Testis (tissue), 3 donors: ENCODE results near the gene PAPPA. TPM values are rescaled to one million over a fixed set of nuclear protein-coding genes. Genes with fewer than 3 reads are reported as not detected.

ENCODE experiments used
- DNase-seq: peaks from one replicate; pipeline ENCODE4 v3.0.0-alpha.2; 2019
- H3K27ac ChIP-seq, 2 donors: fragments of 200-600 bp; sonication (generic); one replicate each; pipeline ENCODE4 v1.5.1; 2019
- H3K27me3 ChIP-seq: fragments of 200-600 bp; sonication (generic); one replicate; pipeline ENCODE4 v1.5.1; 2019
- H3K36me3 ChIP-seq: fragments of 200-600 bp; sonication (generic); one replicate; pipeline ENCODE4 v1.5.1; 2017; ENCODE audit warnings: low read depth; ENCODE audit errors: missing control alignments
- H3K4me1 ChIP-seq: fragments of 200-600 bp; sonication (generic); one replicate; pipeline ENCODE4 v1.5.1; 2019
- H3K4me3 ChIP-seq, 2 donors: fragments of 200-600 bp; sonication (generic); one replicate each; pipeline ENCODE4 v1.5.1; 2017 to 2019
- H3K9me3 ChIP-seq: fragments of 200-600 bp; sonication (generic); one replicate; pipeline ENCODE4 v1.5.1; 2017
- POLR2A ChIP-seq: fragments of 450-650 bp; IDR thresholded peaks from one replicate; pipeline ENCODE4 v1.6.1; 2017; ENCODE audit warnings: antibody characterized with exemption, mild to moderate bottlenecking, moderate library complexity
- WGBS, 2 donors: methylation state at CpG; one replicate each; pipeline ENCODE4 v1.1.5; 2018; 5-methylcytosine and 5-hydroxymethylcytosine counted together
- intact Hi-C: fragments of 100-400 bp; cut with DNase I; formaldehyde crosslinking; loops from one replicate; pipeline ENCODE4 v1.15.1; 2023; ENCODE audit warnings: low total_unique reads
- polyA plus RNA-seq: library from polyadenylated mRNA; stranded (reverse); fragments of 350-450 nt; fragmentation: Illumina TruSeq; extraction: RNeasy Lipid Tissue Mini Kit (QIAGEN cat#74804); gene quantifications from one replicate; pipeline ENCODE4 v1.2.3, GENCODE V29; 2014; ENCODE audit warnings: low read depth, low replicate concordance; ENCODE audit not compliant: insufficient read depth
- total RNA-seq, 2 donors: library from RNA; depleted of rRNA; stranded (reverse); fragments of >200 nt; gene quantifications; one replicate each; pipeline ENCODE4 v1.2.3, GENCODE V29; 2016
- TF ChIP-seq, protein P1 (sequence below), 3 experiments: fragments of 450-650 bp in 2 of 3; fragments of 200-600 bp in 1 of 3; sonication (generic) in 1 of 3; IDR thresholded peaks; one replicate each; pipeline ENCODE4 v1.5.1; 2016 to 2019; ENCODE audit warnings: antibody characterized with exemption in 3 of 3, mild to moderate bottlenecking in 2 of 3, moderate library complexity in 1 of 3

The PAPPA gene
- total and polyA plus RNA-seq, 3 donors from 2014 or later, result 1.9 to 5.1 (median 4.1) TPM

DNA sequence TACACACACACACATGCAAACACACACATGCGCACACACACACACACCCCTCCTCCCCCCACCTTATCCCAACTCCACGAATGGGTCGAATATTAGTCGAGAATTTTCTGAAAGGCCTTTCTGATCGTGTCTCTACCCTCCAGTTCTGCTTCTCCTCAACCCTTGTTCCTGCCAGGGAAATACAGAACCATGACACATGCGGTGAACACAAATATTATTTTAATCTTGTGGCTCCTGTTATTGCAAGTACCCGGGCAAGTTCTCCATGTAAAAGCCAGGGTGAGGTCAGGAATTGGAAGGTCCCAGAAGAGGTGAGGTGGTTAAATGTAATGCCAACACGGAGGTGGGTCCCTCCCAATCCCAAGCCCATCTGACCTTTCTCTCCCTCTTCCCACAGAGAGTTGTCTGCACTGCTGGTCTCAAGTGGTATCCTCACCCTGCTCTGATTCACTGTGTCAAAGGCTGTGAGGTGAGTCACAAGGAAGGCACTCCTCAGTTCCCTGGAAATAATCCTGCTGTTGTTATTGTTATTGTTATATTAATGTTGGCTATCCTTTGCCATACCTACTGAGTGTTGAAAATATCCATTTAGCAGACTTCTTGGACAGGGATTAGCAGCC lies 223.7 kb downstream of the PAPPA start:
- DNase-seq, result no peak
- no peaks in the 10 kb centered on the region for H3K9me3 ChIP-seq
- no peak overlapping the region for H3K27ac ChIP-seq
- H3K4me3 ChIP-seq, result no peak overlapping the region
- H3K27me3 ChIP-seq, result no peaks in the 10 kb centered on the region
- H3K4me1 ChIP-seq, result no peaks in the 10 kb centered on the region
- H3K36me3 ChIP-seq, result no peaks in the 10 kb centered on the region
- no peak for TF ChIP-seq POLR2A
- TF ChIP-seq, protein P1, sequence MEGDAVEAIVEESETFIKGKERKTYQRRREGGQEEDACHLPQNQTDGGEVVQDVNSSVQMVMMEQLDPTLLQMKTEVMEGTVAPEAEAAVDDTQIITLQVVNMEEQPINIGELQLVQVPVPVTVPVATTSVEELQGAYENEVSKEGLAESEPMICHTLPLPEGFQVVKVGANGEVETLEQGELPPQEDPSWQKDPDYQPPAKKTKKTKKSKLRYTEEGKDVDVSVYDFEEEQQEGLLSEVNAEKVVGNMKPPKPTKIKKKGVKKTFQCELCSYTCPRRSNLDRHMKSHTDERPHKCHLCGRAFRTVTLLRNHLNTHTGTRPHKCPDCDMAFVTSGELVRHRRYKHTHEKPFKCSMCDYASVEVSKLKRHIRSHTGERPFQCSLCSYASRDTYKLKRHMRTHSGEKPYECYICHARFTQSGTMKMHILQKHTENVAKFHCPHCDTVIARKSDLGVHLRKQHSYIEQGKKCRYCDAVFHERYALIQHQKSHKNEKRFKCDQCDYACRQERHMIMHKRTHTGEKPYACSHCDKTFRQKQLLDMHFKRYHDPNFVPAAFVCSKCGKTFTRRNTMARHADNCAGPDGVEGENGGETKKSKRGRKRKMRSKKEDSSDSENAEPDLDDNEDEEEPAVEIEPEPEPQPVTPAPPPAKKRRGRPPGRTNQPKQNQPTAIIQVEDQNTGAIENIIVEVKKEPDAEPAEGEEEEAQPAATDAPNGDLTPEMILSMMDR (IDR thresholded peaks at IDR 0.05), result no peak
- intact Hi-C loops, result no loop called here
- 80% methylated on average over 8 of the region's 8 CpGs for WGBS, 2 donors

DNA sequence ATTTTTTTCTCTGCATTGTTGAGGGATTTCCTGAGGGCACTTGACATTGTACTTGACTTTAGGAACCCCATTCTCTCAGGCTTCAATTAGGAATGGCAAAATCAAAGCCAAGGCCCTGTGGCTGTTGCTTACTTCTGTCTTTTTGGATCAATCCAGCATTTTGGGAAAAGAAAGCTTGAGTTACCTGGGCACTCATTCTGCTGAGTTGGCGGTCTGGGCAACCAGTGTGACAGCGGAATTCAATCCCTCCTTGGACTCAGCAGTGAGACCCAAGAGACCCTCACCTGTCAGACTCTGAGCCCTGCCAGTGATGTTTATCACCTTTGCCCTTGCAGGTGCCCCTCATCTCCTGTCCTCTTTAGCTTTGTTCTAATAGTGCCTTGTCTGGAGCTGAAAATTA lies 225.3 kb downstream of the PAPPA start:
- H3K36me3 ChIP-seq, result no peaks in the 10 kb centered on the region
- 95 to 100% methylated on average over 2 of the region's 2 CpGs for WGBS, 2 donors
- intact Hi-C loops, result no loop called here
- TF ChIP-seq, protein P1 (IDR thresholded peaks at IDR 0.05), result no peak
- TF ChIP-seq POLR2A, result no peak
- no peak overlapping the region for H3K4me3 ChIP-seq
- H3K27me3 ChIP-seq, result no peaks in the 10 kb centered on the region
- H3K27ac ChIP-seq, result no peak overlapping the region
- H3K9me3 ChIP-seq, result no peaks in the 10 kb centered on the region
- DNase-seq, result no peak
- no peaks in the 10 kb centered on the region for H3K4me1 ChIP-seq

DNA sequence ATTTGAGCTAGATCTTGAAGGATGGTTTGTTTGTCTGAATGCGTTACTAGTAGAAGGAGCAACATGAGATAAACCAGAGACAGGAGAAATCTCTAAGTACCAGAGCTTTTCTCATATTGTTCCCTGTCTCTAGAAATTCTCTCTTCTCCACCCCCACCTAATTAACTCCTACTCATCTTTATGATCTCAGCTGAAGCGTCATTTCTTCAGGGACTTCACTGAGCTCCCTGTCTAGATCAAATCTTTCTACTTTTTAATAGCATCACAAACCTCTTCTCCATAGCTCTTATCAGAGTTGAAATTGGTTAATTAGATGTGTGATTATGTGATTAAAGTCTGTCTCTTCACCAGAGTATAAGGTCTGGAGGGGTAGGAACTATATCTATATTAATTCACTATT lies 226.2 kb downstream of the PAPPA start:
- 88% methylated on average over 2 of the region's 2 CpGs for WGBS, 2 donors
- DNase-seq, result no peak
- TF ChIP-seq, protein P1 (IDR thresholded peaks at IDR 0.05), result no peak
- no peak for TF ChIP-seq POLR2A

DNA sequence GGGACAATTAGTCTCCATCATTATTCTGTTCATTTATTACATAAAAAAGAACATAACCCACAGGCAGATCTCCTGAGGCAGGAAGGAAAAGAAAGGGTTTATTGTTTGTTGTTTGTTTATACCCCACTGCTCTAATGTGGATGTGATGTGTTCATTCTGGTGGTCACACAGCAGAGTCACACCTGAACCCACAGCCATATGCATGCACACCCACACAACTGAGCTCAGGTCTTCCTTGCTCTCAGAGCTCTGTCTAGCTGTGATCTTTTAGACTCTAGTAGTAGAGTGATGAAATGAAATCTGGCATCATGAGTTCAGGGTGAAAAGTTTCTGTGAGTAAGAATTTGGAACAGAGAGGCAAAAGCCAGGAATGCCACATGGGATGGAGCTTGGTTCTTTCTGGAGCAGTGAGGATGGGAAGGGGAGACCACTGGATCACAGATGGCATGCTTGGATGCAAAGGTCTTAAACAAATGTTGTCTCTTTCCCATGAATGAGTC lies 227.0 kb downstream of the PAPPA start:
- Histone ChIP-seq H3K36me3 (no peaks in the 10 kb centered on the region), H3K9me3 (no peaks in the 10 kb centered on the region), H3K27me3 (no peaks in the 10 kb centered on the region), H3K27ac (no peak overlapping the region), H3K4me3 (no peak overlapping the region), H3K4me1 (no peaks in the 10 kb centered on the region)
- no peak for DNase-seq
- intact Hi-C loops, result no loop called here
- TF ChIP-seq POLR2A, result no peak
- TF ChIP-seq, protein P1 (IDR thresholded peaks at IDR 0.05), result no peak

More for the DNA sequence above, 226.2 kb downstream of the PAPPA start:
- no peaks in the 10 kb centered on the region for H3K9me3 ChIP-seq
- intact Hi-C loops, result no loop called here
- H3K4me3 ChIP-seq, result no peak overlapping the region
- no peaks in the 10 kb centered on the region for H3K27me3 ChIP-seq
- H3K36me3 ChIP-seq, result no peaks in the 10 kb centered on the region
- no peak overlapping the region for H3K27ac ChIP-seq
- H3K4me1 ChIP-seq, result no peaks in the 10 kb centered on the region

DNA sequence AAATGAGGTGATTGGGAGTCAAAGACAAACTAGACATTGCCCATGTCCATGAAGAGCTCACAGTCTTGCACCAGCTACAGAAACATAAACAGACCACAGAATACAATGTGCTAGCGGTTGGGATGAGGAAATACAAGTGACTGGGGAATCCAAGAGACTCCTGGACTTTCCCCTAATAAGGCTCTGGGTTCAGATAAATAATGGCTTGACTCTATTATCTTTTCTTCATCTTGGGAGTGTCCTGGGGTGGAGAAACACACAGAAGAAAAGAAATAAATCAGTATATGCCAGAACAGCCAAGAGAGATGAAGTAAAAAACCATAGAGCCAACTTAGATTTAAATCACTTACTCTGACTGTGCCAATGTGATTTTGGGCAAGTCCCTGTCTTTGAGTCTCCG lies 227.8 kb downstream of the PAPPA start:
- 92% methylated on average over 2 of the region's 2 CpGs for WGBS, 2 donors
- no peak for DNase-seq
- H3K4me3 ChIP-seq, result no peak overlapping the region
- H3K36me3 ChIP-seq, result no peaks in the 10 kb centered on the region
- H3K27me3 ChIP-seq, result no peaks in the 10 kb centered on the region
- intact Hi-C loops, result no loop called here
- no peaks in the 10 kb centered on the region for H3K4me1 ChIP-seq
- H3K9me3 ChIP-seq, result no peaks in the 10 kb centered on the region
- TF ChIP-seq, protein P1 (IDR thresholded peaks at IDR 0.05), result no peak
- no peak for TF ChIP-seq POLR2A
- no peak overlapping the region for H3K27ac ChIP-seq
